Panc1 (cell line): ENCODE data around the gene TRIM42.

ENCODE experiments used
- POLR2AphosphoS5 ChIP-seq: IDR thresholded peaks from 2 replicates; pipeline ENCODE4 v1.6.1; 2012; ENCODE audit warnings: mild to moderate bottlenecking, low read depth, low read length, moderate library complexity
- TF ChIP-seq, protein P1 (sequence below): fragments of 450-650 bp; IDR thresholded peaks from 2 replicates; pipeline ENCODE4 v1.5.1; 2017; ENCODE audit warnings: mild to moderate bottlenecking
- TF ChIP-seq, protein P2 (sequence below), 2 experiments: IDR thresholded peaks; 2 replicates each; pipeline ENCODE4 v1.6.1; 2011 to 2012; ENCODE audit warnings: low read depth in 2 of 2, control low read depth in 1 of 2, low read length in 1 of 2, mild to moderate bottlenecking in 1 of 2, moderate library complexity in 1 of 2; ENCODE audit not compliant: insufficient read depth in 1 of 2

DNA sequence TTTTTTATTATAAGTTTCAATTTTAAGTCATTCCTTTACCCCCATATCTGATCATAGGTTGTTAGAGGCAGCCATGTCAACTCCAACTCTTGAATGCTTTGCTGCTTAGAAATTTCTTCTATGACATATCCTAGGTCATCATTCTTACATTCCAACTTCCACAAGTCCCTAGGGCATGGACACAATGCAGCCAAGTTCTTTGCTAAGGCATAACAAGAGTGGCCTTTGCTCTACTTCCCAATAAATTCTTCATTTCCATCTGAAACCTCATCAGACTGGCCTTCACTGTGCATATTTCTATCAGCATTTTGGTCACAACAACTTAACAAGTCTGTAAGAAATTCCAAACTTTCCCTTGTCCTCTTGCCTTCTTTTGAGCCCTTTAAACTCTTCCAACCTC, 28.5 kb downstream of the TRIM42 start:
- TF ChIP-seq, protein P1, sequence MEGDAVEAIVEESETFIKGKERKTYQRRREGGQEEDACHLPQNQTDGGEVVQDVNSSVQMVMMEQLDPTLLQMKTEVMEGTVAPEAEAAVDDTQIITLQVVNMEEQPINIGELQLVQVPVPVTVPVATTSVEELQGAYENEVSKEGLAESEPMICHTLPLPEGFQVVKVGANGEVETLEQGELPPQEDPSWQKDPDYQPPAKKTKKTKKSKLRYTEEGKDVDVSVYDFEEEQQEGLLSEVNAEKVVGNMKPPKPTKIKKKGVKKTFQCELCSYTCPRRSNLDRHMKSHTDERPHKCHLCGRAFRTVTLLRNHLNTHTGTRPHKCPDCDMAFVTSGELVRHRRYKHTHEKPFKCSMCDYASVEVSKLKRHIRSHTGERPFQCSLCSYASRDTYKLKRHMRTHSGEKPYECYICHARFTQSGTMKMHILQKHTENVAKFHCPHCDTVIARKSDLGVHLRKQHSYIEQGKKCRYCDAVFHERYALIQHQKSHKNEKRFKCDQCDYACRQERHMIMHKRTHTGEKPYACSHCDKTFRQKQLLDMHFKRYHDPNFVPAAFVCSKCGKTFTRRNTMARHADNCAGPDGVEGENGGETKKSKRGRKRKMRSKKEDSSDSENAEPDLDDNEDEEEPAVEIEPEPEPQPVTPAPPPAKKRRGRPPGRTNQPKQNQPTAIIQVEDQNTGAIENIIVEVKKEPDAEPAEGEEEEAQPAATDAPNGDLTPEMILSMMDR: no peak
- no peak for TF ChIP-seq POLR2AphosphoS5
- TF ChIP-seq, protein P2, sequence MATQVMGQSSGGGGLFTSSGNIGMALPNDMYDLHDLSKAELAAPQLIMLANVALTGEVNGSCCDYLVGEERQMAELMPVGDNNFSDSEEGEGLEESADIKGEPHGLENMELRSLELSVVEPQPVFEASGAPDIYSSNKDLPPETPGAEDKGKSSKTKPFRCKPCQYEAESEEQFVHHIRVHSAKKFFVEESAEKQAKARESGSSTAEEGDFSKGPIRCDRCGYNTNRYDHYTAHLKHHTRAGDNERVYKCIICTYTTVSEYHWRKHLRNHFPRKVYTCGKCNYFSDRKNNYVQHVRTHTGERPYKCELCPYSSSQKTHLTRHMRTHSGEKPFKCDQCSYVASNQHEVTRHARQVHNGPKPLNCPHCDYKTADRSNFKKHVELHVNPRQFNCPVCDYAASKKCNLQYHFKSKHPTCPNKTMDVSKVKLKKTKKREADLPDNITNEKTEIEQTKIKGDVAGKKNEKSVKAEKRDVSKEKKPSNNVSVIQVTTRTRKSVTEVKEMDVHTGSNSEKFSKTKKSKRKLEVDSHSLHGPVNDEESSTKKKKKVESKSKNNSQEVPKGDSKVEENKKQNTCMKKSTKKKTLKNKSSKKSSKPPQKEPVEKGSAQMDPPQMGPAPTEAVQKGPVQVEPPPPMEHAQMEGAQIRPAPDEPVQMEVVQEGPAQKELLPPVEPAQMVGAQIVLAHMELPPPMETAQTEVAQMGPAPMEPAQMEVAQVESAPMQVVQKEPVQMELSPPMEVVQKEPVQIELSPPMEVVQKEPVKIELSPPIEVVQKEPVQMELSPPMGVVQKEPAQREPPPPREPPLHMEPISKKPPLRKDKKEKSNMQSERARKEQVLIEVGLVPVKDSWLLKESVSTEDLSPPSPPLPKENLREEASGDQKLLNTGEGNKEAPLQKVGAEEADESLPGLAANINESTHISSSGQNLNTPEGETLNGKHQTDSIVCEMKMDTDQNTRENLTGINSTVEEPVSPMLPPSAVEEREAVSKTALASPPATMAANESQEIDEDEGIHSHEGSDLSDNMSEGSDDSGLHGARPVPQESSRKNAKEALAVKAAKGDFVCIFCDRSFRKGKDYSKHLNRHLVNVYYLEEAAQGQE (IDR thresholded peaks at IDR 0.05; ENCODE audit: insufficient read depth in 1 of 2, low read depth in 2 of 2, low read length in 1 of 2): no peak
